IPS-20b (cell line): ENCODE data around the gene BMPR1B.

Source experiments
- H3K27ac ChIP-seq: one replicate; pipeline ENCODE4 v1.5.1; 2013; ENCODE audit warnings: low read length
- H3K27me3 ChIP-seq: 2 replicates; pipeline ENCODE4 v1.6.1; 2013; ENCODE audit warnings: mild to moderate bottlenecking, low read length, inconsistent platforms; ENCODE audit not compliant: insufficient read depth
- H3K36me3 ChIP-seq: 2 replicates; pipeline ENCODE4 v1.6.1; 2013; ENCODE audit warnings: low read depth, mild to moderate bottlenecking, inconsistent platforms, low read length, moderate library complexity; ENCODE audit not compliant: insufficient read depth
- H3K4me1 ChIP-seq: 2 replicates; pipeline ENCODE4 v1.6.1; 2013; ENCODE audit warnings: mild to moderate bottlenecking, control low read depth, inconsistent platforms, low read length, moderate library complexity; ENCODE audit not compliant: insufficient read depth
- H3K4me3 ChIP-seq: 2 replicates; pipeline ENCODE4 v1.5.1; 2013; ENCODE audit warnings: mild to moderate bottlenecking, low read length, inconsistent platforms
- H3K9ac ChIP-seq: 2 replicates; pipeline ENCODE4 v1.6.1; 2013; ENCODE audit warnings: low read depth, mild to moderate bottlenecking, inconsistent platforms, low read length, moderate library complexity
- H3K9me3 ChIP-seq: 2 replicates; pipeline ENCODE4 v1.6.1; 2013; ENCODE audit warnings: mild to moderate bottlenecking, low read depth, low read length, inconsistent platforms; ENCODE audit not compliant: insufficient read depth

The BMPR1B gene

DNA sequence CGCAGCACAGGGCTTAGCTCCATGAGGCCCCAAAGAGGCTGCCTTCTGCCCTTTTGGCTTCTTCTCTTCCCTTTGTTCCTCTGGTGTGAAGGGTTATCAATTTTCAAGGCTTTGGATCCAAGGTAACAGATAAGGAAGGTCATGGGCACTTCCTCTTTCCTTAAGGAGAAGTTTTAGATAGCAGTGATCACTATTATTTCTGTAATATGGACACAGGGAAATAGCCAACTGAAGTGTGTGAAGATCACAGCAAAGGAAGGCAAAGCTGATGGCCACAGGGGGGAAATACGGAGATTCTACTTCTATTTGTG, 424.2 kb downstream of the BMPR1B start:
- peaks cover 4% of the 10 kb centered on the region; the same call in 1 of the 2 replicates for H3K27me3 ChIP-seq
- H3K9ac ChIP-seq, result no peak overlapping the region; the same call in 1 of the 2 replicates
- H3K9me3 ChIP-seq, result peaks cover 12% of the 10 kb centered on the region
- no peaks in the 10 kb centered on the region; the same call in 1 of the 2 replicates for H3K36me3 ChIP-seq
- peaks cover 14% of the 10 kb centered on the region; the same call in 1 of the 2 replicates for H3K4me1 ChIP-seq
- no peak overlapping the region for H3K4me3 ChIP-seq
- no peak overlapping the region for H3K27ac ChIP-seq

GRCh38 chr4:95183656-95184408, 426.1 kb downstream of the BMPR1B start:
- H3K27ac ChIP-seq, result no peak overlapping the region

DNA sequence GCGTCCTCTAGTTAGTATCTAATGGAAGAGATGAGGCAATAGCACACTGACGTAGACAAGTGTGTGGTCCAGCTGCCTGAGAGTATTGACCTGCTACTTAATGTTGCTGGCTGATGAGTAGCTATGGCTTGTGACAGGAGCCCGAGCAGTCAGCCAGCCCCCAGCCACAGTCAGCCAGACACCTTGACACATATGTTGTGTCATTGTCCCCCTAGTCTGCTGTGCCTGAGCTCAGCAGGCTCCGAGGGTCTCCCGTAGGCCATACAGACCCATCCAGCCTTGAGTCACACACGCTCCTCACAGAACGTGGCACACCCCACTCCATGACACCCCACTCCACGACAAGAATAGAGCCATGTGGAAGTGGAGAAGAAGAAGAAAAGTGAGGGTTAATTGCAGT, 428.9 kb downstream of the BMPR1B start:
- Histone ChIP-seq H3K27ac (no peak overlapping the region), H3K4me1 (peaks cover 2% of the 10 kb centered on the region; the same call in 1 of the 2 replicates), H3K9ac (no peak overlapping the region), H3K9me3 (no peaks in the 10 kb centered on the region), H3K4me3 (no peak overlapping the region), H3K36me3 (no peaks in the 10 kb centered on the region), H3K27me3 (peaks cover 4% of the 10 kb centered on the region; the same call in 1 of the 2 replicates)

More at GRCh38 chr4:95183656-95184408, 426.1 kb downstream of the BMPR1B start:
- no peaks in the 10 kb centered on the region for H3K9me3 ChIP-seq
- peaks cover 14% of the 10 kb centered on the region; the same call in 1 of the 2 replicates for H3K4me1 ChIP-seq
- no peaks in the 10 kb centered on the region for H3K36me3 ChIP-seq
- no peak overlapping the region for H3K4me3 ChIP-seq
- H3K27me3 ChIP-seq, result peaks cover 4% of the 10 kb centered on the region; the same call in 1 of the 2 replicates
- no peak overlapping the region for H3K9ac ChIP-seq

GRCh38 chr4:95188701-95189370, 431.1 kb downstream of the BMPR1B start:
- no peaks in the 10 kb centered on the region for H3K9me3 ChIP-seq
- H3K4me1 ChIP-seq, result no peaks in the 10 kb centered on the region
- no peak overlapping the region for H3K9ac ChIP-seq
- no peak overlapping the region for H3K27ac ChIP-seq
- H3K27me3 ChIP-seq, result no peaks in the 10 kb centered on the region; the same call in 1 of the 2 replicates
- no peaks in the 10 kb centered on the region for H3K36me3 ChIP-seq
- no peak overlapping the region for H3K4me3 ChIP-seq

- Histone ChIP-seq H3K9me3 (no peaks in the 10 kb centered on the region), H3K27me3 (no peaks in the 10 kb centered on the region; the same call in 1 of the 2 replicates), H3K36me3 (no peaks in the 10 kb centered on the region), H3K9ac (no peak overlapping the region), H3K4me3 (no peak overlapping the region), H3K4me1 (no peaks in the 10 kb centered on the region), H3K27ac (no peak overlapping the region)
These were observed 433.1 kb downstream of the BMPR1B start for GRCh38 chr4:95190751-95191436.

DNA sequence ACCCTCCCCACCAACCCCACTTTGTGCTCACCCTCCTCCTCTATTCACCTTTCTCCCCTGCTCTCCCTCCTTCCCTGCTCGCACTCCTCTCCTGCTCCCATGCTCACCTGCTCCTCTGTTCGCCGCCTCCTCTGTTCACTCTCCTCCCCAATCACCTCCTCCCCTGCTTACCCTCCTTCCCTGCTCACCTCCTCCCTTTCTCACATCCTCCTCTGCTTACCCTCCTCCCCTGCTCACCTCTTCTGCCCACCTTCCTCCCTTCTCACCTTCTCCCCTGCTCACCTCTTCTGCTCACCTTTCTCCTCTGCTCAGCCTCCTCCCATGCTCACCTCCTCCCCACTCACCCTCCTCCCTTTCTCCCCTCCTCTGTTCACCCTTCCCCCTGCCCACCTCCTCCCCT, 433.8 kb downstream of the BMPR1B start:
- Histone ChIP-seq H3K9me3 (no peaks in the 10 kb centered on the region), H3K9ac (no peak overlapping the region), H3K4me3 (no peak overlapping the region), H3K27ac (no peak overlapping the region), H3K4me1 (no peaks in the 10 kb centered on the region), H3K36me3 (no peaks in the 10 kb centered on the region), H3K27me3 (no peaks in the 10 kb centered on the region; the same call in 1 of the 2 replicates)

DNA sequence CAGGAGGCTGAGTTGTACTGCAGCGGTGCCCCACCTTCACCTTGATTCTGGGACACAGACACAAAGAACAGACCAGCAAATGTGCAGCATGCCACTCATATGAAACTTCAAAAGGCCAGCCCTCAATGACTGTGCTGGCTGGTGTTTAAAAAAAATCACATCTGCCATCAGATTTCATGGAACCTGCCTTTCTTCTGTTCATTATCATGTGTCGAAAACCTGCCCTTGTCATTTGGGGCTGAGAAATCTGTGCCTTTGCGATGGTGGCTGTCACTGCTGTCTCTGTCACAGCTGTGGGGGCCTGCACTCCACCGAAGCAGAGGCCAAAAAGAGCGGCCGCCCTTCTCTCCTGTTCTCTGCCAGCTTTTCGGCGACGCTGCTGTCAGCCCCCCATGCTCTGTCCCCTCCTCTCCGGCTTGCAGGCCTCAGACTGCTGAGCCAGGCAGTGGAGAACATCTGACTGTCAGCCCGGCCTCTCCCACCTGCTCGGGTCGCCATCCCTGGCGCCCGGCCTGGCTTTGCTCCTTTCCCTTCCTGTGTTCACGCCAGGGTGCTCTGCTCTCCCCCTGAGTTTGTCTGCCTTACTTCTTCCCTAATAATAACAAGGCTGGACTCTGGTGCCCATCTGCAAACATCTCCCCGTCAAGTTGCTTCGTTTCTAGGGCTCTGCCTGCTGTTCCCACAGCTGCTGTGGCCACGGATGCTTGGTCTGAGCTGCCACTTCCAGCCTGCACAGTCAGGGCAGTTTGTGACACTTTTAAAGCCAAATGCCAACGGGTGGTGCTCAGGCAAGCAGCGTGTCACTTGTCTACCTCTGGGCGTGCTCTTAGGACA, 435.9 kb downstream of the BMPR1B start:
- Histone ChIP-seq H3K27ac (no peak overlapping the region), H3K9me3 (no peaks in the 10 kb centered on the region), H3K4me1 (no peaks in the 10 kb centered on the region), H3K27me3 (no peaks in the 10 kb centered on the region; the same call in 1 of the 2 replicates), H3K4me3 (no peak overlapping the region), H3K36me3 (no peaks in the 10 kb centered on the region), H3K9ac (no peak overlapping the region)

DNA sequence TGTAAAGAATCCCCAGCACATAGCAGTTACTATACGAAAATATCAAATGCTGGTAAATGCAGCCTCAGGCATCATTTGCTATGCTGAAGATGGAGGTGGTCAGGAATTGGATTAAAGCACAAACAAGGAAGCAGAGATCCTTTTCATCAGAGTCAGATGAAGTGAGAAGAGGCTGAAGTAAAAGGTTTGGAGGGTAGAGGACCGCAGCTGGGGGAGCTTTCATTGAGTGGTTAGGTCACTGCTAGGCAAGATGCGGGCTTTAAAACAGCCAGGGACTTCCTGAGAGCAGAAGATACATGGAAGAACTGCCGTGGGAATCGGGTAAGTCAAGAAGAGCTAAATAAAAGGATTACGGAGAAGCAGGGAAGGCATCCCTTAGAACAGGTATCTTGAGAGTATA, 439.6 kb downstream of the BMPR1B start:
- Histone ChIP-seq H3K9me3 (no peaks in the 10 kb centered on the region), H3K9ac (no peak overlapping the region)

DNA sequence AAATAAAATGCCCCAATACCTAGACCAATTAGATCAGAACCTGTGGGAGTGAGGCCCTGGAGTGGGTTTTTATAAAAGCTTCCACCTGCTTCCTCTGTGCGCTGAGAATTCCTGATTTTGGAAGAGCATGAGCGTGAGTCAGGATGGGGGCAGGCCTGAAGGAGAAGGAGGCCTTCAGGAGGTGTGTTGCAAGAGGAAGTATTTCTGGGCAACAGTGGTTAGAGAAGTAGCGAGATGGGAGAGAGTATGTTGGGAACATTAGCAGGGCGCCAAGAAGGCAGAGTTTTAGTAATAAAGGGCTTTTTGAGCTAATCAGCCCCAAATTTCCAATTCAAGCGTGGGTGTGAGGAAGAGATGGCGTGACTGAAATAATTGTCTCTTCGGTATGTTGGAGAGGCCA, 441.2 kb downstream of the BMPR1B start:
- Histone ChIP-seq H3K9me3 (no peaks in the 10 kb centered on the region), H3K4me3 (no peak overlapping the region), H3K36me3 (no peaks in the 10 kb centered on the region), H3K9ac (no peak overlapping the region), H3K27me3 (no peaks in the 10 kb centered on the region), H3K4me1 (no peaks in the 10 kb centered on the region), H3K27ac (no peak overlapping the region)

More for the DNA sequence above, 439.6 kb downstream of the BMPR1B start:
- Histone ChIP-seq H3K36me3 (no peaks in the 10 kb centered on the region), H3K27ac (no peak overlapping the region), H3K4me1 (no peaks in the 10 kb centered on the region), H3K27me3 (no peaks in the 10 kb centered on the region), H3K4me3 (no peak overlapping the region)

DNA sequence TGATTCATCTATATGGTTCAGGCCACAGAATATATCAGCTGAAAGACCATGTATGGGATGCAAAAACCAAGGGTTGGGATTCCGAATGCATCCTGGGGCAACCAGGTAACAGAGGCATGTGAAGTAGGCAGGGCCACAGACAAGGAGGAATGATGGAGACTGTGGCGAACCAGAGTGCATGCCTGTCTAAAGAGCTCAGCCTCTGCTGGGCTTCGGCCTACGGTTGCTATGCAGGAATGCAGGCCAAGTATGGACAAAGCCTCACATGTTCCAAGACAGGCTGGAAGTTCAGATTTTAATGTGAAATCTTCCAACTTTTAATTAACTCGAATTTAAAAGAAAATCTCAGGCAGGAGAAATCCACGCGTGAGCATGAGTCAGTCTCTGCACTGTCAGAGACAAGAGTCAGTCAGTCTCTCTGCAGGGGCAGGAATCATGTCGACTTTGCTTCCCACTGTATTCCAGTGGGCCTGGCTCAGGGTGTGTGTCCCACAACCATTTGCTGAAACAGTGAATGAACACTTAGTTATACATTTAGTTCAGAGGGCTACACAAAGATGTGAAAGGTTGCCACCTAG, 446.6 kb downstream of the BMPR1B start:
- Histone ChIP-seq H3K27ac (no peak overlapping the region), H3K4me3 (no peak overlapping the region), H3K9ac (no peak overlapping the region), H3K9me3 (no peaks in the 10 kb centered on the region), H3K4me1 (0 out of 2 replicates have a peak, but pooled peaks cover 2% of the 10 kb centered on the region), H3K27me3 (no peaks in the 10 kb centered on the region), H3K36me3 (no peaks in the 10 kb centered on the region)

DNA sequence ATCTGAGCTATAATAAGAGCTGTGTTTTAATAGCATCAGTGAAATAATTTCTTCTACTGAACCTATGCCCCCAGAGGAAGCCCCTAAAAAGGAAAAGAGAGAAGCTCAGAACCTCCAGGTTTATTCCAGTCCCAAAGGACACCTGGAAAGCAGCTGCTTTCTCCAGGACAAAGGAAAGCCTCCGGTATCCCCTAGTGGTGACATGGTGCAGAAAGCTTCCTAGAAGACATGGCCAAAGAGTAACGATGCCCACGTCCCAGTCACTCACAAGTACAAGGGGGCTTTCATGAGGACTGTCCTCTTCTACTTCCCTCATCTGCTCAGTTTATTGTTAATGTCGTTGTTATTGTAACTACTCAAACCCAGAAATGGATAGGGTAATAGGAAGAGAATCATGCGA, 447.1 kb downstream of the BMPR1B start:
- Histone ChIP-seq H3K9me3 (no peaks in the 10 kb centered on the region), H3K9ac (no peak overlapping the region), H3K27me3 (no peaks in the 10 kb centered on the region), H3K27ac (no peak overlapping the region), H3K4me1 (0 out of 2 replicates have a peak, but pooled peaks cover 7% of the 10 kb centered on the region), H3K36me3 (no peaks in the 10 kb centered on the region), H3K4me3 (no peak overlapping the region)
